OCI-LY1 (cell line): ENCODE measurements around the gene LONP1.

Source experiments
- CTCF ChIP-seq: fragments of 200-600 bp; sonication (generic), shearing (Covaris generic); IDR thresholded peaks from 2 replicates; pipeline ENCODE4 v1.5.1; 2017; ENCODE audit warnings: mild to moderate bottlenecking, antibody characterized with exemption, low read length, moderate library complexity, mixed read lengths
- EZH2 ChIP-seq: fragments of 200-600 bp; sonication (generic), shearing (Covaris generic); IDR thresholded peaks from 2 replicates; pipeline ENCODE4 v1.8.0; 2017; ENCODE audit warnings: borderline replicate concordance, mixed run types, mild to moderate bottlenecking, antibody characterized with exemption, low read length, moderate library complexity, mixed read lengths

DNA sequence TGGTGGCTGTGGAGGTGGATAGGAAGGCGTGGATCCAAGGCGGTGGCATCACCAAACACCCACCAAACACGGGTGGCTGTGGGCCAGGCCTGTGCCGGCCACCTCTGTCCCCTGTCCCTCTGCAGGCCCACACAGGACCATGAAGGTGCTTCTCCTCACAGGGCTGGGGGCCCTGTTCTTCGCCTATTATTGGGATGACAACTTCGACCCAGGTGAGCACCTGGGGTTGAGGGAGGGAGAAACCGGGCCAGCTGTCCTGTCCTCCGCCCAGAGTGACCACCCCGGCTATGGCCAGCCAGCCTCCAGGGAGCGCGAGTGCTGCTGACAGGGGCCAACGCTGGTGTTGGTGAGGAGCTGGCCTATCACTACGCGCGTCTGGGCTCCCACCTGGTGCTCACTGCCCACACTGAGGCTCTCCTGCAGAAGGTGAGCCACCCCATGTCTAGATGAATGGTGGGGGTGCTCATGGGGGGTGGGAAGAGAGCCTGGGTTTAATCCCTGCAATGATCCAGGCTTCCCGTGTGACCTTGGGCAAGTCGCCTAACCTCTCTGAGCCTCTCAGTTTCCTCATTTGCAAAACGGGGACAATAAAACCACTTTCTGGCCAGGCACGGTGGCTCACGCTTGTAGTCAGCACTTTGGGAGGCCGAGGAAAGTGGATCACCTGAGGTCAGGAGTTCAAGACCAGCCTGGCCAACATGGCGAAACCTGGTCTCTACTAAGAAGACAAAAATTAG, 35.1 kb downstream of the LONP1 start:
- TF ChIP-seq CTCF = no peak
- no peak for TF ChIP-seq EZH2
